Activated T-cell treated with anti-CD3 and anti-CD28 coated beads, Interleukin-2, amount 50 U/mL, for 1 hour (primary cell): Measurements from ENCODE around the gene SAMD13.

Experiments
- DNase-seq: peaks from one replicate; pipeline ENCODE4 v3.0.0-alpha.2; 2020

The SAMD13 gene

DNA sequence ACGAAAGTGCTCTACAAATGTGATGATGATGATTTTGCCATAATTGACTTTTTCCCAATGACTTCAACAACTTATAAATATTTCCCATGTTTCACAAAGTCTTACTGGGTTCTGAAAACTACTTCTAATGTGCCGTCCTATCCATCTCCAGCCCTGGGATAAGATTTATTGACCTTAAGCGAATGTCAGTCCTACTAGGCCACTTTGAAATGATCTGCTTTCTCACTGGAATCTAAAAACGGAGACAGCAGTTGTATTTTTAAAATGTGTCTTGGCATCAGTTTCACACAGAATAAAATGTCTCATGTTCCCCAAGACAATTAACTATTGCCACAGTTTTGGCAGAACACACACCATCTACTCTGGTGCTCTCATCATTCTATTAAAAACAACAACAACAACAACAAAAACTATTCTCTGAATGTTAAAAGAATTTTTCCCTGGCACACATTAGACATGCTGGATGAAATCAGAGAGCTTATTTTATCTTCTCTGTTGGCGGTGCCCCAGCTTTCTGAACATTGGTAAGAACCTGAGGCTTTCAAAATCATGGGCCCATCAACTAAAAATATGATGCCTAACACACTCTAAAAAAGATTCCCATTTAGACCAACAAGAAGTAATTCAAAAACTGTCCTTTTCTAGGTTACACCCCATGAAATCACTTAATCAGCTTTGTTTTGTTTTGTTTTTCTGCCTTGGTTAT lies 73.6 kb downstream of the SAMD13 start:
- DNase-seq = no peak

DNA sequence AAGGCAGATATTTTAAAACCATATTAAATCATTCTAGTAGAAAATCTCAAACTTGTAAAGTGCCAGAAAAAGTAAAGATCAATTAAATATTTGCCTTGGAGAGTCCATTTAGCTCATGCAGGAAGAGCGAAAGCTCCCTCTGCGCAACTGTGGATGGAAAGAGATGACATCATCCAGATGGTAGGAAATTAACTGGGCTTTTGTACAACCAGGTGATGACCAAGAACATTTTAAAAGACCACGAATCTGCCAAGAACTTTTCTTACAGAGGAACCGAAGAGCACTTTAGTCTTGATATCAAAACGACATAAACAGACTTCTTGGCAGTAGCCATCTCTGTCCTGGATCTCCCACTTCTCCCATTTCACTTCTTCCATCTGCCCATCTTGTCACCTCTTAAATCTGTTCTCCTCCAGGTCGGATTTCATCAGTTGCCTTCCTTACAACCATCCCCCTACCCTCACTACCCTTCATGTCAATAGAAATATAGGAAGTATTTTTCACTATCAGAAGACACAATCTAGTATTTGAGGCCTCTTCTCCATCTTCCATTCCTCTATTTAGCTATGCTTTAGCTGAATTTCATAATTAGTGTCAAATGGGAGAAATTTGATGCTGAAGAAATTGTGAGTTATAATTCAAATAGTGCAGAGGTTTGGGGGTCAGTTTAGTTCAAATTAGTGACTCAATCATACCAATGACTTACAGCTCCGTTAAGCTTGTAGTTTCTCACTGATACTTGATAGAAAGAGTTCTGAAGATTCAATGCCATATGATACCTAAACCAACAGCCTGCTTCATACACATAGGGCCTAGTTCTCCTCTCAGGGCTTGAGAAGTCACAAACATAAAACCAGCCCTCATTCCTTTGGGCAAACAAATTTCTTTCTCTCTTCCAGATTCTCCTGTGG lies 74.7 kb downstream of the SAMD13 start:
- no peak for DNase-seq

DNA sequence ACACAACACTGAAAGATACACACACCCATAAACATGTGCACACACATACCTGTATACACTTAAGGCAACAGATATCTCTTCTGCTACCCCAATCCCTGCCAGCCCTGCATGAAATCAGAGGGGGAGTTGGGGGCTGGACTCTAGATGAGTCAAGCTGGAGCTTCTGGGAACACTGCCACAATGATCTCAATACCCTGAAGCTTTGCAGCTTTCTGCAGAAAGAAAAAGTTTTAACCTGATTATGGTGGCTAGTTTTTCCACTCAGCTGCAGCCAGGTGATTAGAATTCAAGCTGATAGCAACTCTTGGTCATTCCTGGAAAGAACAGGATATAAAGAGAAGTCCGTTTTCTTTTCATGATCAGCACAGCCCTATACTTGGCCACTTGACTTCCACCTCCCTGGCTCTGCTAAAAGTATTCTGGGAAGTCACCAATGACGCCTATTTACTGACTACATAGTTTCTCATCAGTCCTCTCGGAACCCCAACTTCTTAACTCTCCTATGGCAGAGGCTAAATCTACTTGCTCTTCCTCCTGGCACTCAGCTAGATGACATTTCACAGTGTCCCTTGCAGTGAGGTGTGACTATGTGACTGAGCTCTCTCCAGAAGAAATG lies 76.1 kb downstream of the SAMD13 start:
- no peak for DNase-seq

DNA sequence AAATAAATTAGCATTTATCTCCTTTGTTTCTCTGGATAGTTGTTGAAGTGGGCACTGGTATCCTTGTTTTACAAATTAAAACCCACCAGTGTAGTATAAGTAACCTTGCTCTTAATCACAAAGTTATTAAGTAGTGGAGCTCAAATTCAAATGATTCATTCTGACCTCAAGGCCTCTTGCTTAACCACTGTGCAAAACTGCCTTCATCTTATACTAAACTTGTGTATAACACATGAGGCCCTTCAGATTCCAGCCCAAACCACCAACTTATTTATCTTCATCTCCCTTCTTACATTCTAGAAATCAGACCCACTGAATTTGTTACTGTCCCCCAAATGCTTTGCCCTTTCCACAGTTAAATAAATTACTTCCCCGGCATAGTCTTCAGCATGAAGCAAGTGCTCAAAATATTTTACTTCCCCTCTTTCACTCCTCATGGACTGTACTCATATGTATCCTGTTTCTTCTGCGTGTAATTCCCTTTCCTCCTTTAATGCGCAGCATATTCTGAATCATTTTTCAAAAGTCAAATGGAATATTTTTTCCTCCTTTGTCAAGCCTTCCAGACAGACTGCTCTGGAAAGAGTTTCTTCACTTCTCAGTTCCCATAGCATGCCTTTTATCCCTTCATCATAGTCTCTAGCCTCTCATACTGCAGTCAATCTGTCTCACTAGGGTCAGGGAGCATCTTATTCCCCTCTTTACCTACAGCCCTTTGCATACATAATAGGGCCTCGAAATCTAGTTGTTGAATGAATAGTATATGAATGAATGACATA lies 77.8 kb downstream of the SAMD13 start:
- no peak for DNase-seq

DNA sequence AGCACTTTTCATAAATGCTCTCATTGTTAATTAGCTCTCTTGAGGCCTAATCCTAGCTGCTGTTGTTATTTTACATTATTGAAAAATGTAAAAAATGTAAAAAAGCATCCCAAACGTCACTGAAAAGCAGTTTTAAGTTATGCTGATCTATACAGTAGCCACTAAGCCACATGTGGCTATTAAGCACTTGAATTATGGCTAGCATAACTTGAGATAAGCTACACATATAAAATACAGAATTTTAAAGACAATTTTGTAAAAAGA lies 78.3 kb downstream of the SAMD13 start:
- no peak for DNase-seq

DNA sequence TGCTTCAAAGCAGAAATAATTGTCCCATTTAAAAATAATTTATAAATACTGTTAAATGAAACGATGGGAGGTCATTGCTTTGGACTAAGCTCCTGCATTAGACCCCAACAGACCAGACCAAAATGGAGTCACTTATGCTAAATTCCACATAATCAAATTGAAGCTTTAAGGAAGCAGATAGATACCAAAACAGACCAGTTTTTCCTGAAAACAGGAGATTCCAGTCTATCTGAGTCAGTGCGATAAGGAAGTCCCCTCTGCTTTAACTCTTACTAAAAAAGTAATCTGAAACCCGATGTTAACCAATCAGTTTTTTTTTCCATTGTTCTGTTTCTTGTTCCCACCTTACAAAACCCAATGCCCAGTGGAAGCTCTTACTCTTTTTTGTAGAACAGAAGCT lies 80.6 kb downstream of the SAMD13 start:
- DNase-seq = no peak

DNA sequence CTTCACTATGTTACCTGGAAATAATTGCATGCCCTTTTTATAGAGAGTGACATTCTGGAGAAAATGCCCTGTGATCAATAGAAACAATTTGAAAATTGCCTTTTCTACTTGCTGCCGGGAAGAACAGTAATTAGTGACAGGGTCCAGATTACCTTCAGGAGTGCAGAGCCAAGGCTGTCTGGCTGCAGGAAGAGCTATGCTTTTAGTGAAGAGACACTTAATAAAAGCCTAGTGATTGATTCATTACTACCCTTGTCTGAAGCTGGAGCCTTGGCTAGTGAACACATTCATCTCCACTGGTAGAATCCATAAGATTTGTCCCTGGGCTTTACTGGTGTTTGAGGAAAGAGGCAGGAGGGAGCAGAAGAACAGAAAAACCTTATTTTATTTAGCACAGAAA lies 83.8 kb downstream of the SAMD13 start:
- no peak for DNase-seq

DNA sequence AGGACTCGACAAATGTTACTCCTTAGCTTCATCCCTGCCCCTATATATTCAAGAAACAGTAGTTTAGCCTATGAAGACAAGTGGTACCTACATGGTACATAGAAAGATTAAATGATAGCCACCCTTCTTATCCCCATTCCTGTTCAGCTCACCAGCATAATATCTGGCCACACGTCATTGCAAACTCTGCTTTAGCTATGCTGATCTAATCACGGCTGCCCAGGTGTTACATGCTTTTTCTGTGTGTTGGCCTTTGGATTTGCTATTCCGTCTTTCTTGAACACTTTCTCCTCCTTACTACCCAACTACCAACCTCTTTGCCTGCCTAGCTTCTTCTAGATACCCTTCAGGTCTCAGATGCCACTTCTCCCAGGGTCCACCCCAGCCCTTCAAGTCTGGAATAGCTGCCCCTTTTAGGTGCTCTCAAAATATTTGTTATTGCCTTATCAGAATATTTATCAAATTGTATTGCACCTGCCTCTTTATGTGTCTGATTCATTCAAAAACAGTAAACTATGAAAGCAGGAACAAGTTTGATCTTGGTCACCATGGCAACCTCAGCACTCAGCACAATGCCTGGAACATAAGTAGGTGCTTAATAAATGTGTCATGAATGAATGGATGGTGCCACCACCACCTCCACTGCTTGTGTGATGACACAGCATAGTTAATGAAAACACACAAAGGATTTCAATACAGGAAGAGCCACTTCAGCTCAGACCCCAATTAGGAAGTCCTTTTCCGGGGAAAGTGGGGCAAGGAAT lies 85.4 kb downstream of the SAMD13 start:
- DNase-seq = no peak

DNA sequence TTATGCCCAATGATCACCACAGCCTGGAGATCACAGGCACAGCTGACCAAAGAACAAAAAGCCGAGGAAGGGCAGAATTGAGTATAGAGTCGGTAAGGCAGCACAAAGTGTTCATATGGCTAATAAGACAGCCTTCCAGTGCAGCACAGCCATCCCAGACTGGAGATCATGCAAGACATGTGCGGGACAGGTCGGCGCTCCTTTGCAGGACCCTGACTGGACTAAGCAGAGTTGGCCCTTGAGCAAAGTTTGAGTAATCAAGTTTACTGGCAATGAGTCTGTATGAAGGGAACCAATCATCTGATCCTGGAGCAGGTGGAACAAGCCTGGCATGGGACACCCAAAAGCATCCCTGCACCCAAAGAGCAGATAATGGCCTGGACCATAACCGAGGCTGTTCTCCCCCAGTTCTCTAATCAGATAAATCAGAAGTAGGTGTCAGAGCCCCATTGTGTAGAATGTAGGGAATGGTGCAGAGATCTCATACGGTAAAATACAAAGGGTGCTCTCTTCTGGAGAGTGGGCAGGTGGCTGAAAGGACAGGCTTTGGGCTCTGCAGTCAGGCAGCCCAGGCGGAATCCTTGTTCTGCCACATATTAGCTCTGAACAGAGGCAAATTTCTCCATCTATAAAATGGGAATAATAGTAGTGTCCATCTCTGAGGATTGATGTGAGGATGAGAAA lies 86.1 kb downstream of the SAMD13 start:
- no peak for DNase-seq

DNA sequence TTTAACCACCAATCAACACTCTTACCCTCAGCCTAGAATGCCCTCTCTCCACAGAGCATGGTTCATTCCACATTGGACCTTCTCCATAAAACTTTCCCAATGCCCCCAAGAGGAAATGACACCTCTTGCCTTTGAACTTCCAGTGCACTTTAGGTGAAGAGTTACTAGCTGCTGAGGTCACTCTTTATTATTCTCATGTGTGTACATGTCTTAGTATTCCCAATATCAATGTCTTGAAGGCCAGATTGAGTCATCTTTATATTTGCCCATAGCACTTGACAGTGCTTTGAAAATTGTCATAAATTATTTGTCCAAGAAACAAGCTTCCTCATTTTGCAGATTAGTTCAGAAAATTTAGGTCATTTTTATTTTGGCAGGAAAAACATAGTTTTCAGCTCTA lies 88.7 kb downstream of the SAMD13 start:
- DNase-seq = no peak

DNA sequence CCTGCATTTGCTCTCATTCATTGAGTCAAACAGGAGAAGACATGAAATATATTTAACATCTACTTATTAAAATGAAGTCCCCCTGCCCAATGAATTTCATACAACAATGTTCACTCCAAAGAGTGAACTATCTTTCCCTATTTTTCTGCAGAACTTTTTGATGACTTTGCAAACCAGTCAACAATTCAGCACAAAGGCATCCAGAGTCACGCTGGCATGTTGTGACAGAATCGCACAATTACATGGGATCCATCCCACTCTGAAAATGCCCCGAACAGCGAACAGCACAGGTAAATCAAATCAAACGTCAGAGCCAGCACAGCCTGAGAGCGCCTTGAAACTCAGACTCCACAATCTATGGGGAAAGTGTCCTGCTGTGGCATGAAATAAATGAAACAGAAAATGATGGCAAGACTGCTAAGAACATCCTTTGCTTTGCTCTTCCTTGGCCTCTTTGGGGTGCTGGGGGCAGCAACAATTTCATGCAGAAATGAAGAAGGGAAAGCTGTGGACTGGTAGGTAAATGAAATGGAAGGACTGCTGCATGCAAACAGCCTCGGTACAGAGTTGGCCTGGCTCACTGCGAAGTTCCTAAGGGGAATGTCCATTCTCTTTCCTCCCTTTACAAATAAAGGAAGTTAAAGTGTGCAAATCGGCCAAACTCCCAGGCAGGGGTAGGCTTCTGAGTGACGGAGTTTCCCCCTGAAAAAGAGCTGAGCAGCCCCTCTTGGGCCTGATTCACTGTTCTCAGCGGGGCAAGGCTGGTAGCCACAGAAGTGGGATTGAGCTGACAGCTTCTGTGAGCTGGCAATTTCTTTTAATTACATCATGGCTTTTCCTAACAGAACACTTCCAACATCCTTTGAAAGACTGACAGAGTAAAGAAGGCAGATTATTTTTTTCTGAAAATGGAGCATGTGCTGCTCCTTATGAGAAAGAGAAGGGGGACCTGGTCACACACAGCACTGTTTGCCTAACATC lies 97.0 kb downstream of the SAMD13 start, which contains the start of gene DNASE2B:
Gene DNASE2B, plus strand, starts transcription at position 310 of the 981 bp plus-strand sequence. Its CDS starts 81 bp downstream, at position 391.
- DNase-seq = no peak
